Keratinocyte (primary cell): ENCODE measurements around the gene GABRE. TPM values are rescaled to one million over a fixed set of nuclear protein-coding genes. Genes with fewer than 3 reads are reported as not detected.

Experiments used
- DNase-seq: peaks from one replicate; pipeline ENCODE4 v3.0.0-alpha.2; 2011; ENCODE audit warnings: low read depth, missing footprints, low spot score
- FAIRE-seq: peaks from 2 replicates; lab custom pipeline; 2011; peaks lifted over from hg19 to GRCh38; lab: Jason Lieb, UNC
- H2AFZ ChIP-seq: 2 replicates; pipeline ENCODE4 v1.6.0; 2012; ENCODE audit warnings: low read length, control low read depth, inconsistent platforms; ENCODE audit not compliant: control insufficient read depth
- H3K27ac ChIP-seq: 2 replicates; pipeline ENCODE4 v1.5.1; 2011; ENCODE audit warnings: low read length; ENCODE audit not compliant: control insufficient read depth, insufficient read depth
- H3K27me3 ChIP-seq: 3 replicates; pipeline ENCODE4 v1.6.0; 2011; ENCODE audit warnings: low read length; ENCODE audit not compliant: control insufficient read depth, insufficient read depth; ENCODE audit errors: extremely low read depth
- H3K36me3 ChIP-seq, 2 experiments: 2 replicates in 1 of 2; 3 replicates in 1 of 2; pipeline ENCODE4 v1.5.1; 2011; ENCODE audit warnings: low read length in 2 of 2, mild to moderate bottlenecking in 1 of 2; ENCODE audit not compliant: control insufficient read depth in 2 of 2, insufficient read depth in 2 of 2; ENCODE audit errors: extremely low read depth in 1 of 2
- H3K4me1 ChIP-seq: 3 replicates; pipeline ENCODE4 v1.5.1; 2011; ENCODE audit warnings: low read length; ENCODE audit not compliant: control insufficient read depth, insufficient read depth; ENCODE audit errors: extremely low read depth
- H3K4me2 ChIP-seq: 3 replicates; pipeline ENCODE4 v1.6.0; 2011; ENCODE audit warnings: low read depth, low read length; ENCODE audit not compliant: control insufficient read depth, insufficient read depth; ENCODE audit errors: extremely low read depth
- H3K4me3 ChIP-seq, 3 experiments: fragments of 200-600 bp in 1 of 3; sonication (generic) in 1 of 3; 2 replicates in 2 of 3; 3 replicates in 1 of 3; pipeline ENCODE4 v1.5.1; 2011 to 2016; ENCODE audit warnings: low read length in 3 of 3, mild to moderate bottlenecking in 3 of 3, control low read depth in 2 of 3, inconsistent platforms in 1 of 3, low read depth in 1 of 3, mixed read lengths in 1 of 3, mixed run types in 1 of 3, moderate library complexity in 1 of 3; ENCODE audit not compliant: control insufficient read depth in 2 of 3, insufficient read depth in 2 of 3; ENCODE audit errors: extremely low read depth in 1 of 3
- H3K79me2 ChIP-seq: 2 replicates; pipeline ENCODE4 v1.6.0; 2012; ENCODE audit warnings: low read length; ENCODE audit not compliant: control insufficient read depth, insufficient read depth
- H3K9ac ChIP-seq: 3 replicates; pipeline ENCODE4 v1.6.0; 2011; ENCODE audit warnings: low read length; ENCODE audit not compliant: control insufficient read depth, insufficient read depth; ENCODE audit errors: extremely low read depth
- H3K9me1 ChIP-seq: 3 replicates; pipeline ENCODE4 v1.6.0; 2011; ENCODE audit warnings: low read length; ENCODE audit not compliant: control insufficient read depth, insufficient read depth; ENCODE audit errors: extremely low read depth
- H3K9me3 ChIP-seq: 2 replicates; pipeline ENCODE4 v1.5.1; 2012; ENCODE audit warnings: low read depth, low read length; ENCODE audit not compliant: control insufficient read depth
- H4K20me1 ChIP-seq: 3 replicates; pipeline ENCODE4 v1.6.0; 2011; ENCODE audit warnings: low read length; ENCODE audit not compliant: control insufficient read depth, insufficient read depth; ENCODE audit errors: extremely low read depth
- EZH2 ChIP-seq: IDR thresholded peaks from one replicate; pipeline ENCODE4 v1.6.1; 2012; ENCODE audit warnings: inconsistent platforms, mild to moderate bottlenecking, low read length, moderate library complexity
- dilution Hi-C: fragments of 300-500 bp; cut with MboI; formaldehyde crosslinking; loops from one replicate; pipeline ENCODE4 v1.7.0; 2020; ENCODE audit warnings: low sequenced_read_pairs; ENCODE audit not compliant: extremely low pct_ligation_motif_present
- polyA plus RNA-seq, 5 experiments: library from polyadenylated mRNA; depleted of rRNA in 3 of 5; stranded (reverse) in 3 of 5; stranded (forward) in 1 of 5; unstranded in 1 of 5; fragments of >200 nt; gene quantifications; 1 replicate in 1 of 5; 2 replicates in 3 of 5; 3 replicates in 1 of 5; pipeline versions ENCODE4 v1.2.1 to v1.2.3, GENCODE V29; 2011 to 2012; ENCODE audit warnings: missing spikeins in 2 of 5, low read depth in 1 of 5, low replicate concordance in 1 of 5
- TF ChIP-seq, protein P1 (sequence below), 3 experiments: IDR thresholded peaks in 1 of 3; conservative IDR thresholded peaks in 1 of 3; optimal IDR thresholded peaks in 1 of 3; 2 replicates in 2 of 3; 3 replicates in 1 of 3; pipeline versions ENCODE3 to v1.5.1; 2011; ENCODE audit warnings: low read length in 3 of 3, mild to moderate bottlenecking in 3 of 3, moderate library complexity in 2 of 3, control low read depth in 1 of 3, inconsistent platforms in 1 of 3; ENCODE audit not compliant: insufficient read depth in 2 of 3; ENCODE audit errors: extremely low read depth in 1 of 3

The GABRE gene
- polyA plus RNA-seq, 1 donor (not counting 4 experiments of a cell fraction or from before 2014, with no cell fraction given) = 34.1 TPM

DNA sequence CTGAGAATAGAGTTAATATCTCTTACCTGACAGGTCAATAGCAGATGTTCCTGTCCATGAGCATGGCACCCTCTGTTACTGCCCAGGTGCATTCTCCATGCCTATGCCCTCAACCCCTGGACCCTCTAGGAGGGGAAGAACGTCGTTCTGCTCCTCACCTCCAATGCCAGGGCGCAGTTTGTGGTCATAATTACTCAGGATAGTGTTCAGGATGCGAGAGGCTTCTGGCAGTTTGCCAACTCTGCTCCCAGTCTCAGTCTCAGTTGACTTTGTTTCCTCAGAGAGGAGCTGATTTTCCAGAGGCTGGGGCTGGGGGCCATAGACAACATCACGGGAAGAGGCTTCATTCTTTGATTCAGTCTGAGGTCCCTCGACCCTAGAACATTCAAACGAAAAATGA, 4.4 kb downstream of the GABRE start:
- H2AFZ ChIP-seq = no peak overlapping the region
- dilution Hi-C loops = no loop called here
- H4K20me1 ChIP-seq = no peaks in the 10 kb centered on the region
- no peaks in the 10 kb centered on the region for H3K9me3 ChIP-seq
- no peak overlapping the region for H3K4me3 ChIP-seq
- peaks cover 0 to 8% of the 10 kb centered on the region in 2 experiments for H3K36me3 ChIP-seq
- H3K4me2 ChIP-seq = no peak overlapping the region
- H3K79me2 ChIP-seq = peaks cover 16% of the 10 kb centered on the region
- DNase-seq (no peak), FAIRE-seq (no peak)
- H3K4me1 ChIP-seq = peaks cover 12% of the 10 kb centered on the region
- no peaks in the 10 kb centered on the region for H3K27me3 ChIP-seq
- H3K9ac ChIP-seq = no peak overlapping the region
- H3K9me1 ChIP-seq = no peaks in the 10 kb centered on the region
- no peak overlapping the region for H3K27ac ChIP-seq
- no peak for TF ChIP-seq EZH2
- TF ChIP-seq, protein P1, sequence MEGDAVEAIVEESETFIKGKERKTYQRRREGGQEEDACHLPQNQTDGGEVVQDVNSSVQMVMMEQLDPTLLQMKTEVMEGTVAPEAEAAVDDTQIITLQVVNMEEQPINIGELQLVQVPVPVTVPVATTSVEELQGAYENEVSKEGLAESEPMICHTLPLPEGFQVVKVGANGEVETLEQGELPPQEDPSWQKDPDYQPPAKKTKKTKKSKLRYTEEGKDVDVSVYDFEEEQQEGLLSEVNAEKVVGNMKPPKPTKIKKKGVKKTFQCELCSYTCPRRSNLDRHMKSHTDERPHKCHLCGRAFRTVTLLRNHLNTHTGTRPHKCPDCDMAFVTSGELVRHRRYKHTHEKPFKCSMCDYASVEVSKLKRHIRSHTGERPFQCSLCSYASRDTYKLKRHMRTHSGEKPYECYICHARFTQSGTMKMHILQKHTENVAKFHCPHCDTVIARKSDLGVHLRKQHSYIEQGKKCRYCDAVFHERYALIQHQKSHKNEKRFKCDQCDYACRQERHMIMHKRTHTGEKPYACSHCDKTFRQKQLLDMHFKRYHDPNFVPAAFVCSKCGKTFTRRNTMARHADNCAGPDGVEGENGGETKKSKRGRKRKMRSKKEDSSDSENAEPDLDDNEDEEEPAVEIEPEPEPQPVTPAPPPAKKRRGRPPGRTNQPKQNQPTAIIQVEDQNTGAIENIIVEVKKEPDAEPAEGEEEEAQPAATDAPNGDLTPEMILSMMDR (optimal IDR thresholded peaks at IDR 0.05 in 1 of 3, IDR thresholded peaks at IDR 0.05 in 1 of 3, conservative IDR thresholded peaks at IDR 0.05 in 1 of 3; ENCODE audit: extremely low read depth in 1 of 3, insufficient read depth in 2 of 3, low read length in 3 of 3) = no peak

DNA sequence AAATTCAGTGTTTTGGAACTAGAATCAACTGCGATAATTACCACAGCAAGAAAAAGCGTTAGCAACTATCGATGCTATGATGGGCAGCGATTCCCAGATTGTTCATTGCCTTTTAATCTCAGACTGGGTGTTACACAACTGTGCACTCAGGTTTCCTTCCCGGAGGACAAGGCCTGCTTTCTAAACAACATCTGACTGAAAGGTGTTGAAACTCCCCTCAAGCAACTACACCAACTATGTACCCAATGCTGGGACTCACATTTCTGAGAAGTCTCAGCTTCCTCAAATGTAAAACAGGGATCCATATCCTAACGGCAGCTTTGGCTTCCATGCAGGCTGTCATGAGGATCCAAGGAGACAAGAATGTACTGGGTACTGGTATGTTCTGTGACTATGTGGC, 8.2 kb downstream of the GABRE start:
- H3K9me1 ChIP-seq = no peaks in the 10 kb centered on the region
- H3K9me3 ChIP-seq = no peaks in the 10 kb centered on the region
- peaks cover 4% of the 10 kb centered on the region for H3K4me1 ChIP-seq
- H3K4me2 ChIP-seq = no peak overlapping the region
- TF ChIP-seq, protein P1 (optimal IDR thresholded peaks at IDR 0.05 in 1 of 3, IDR thresholded peaks at IDR 0.05 in 1 of 3, conservative IDR thresholded peaks at IDR 0.05 in 1 of 3; ENCODE audit: extremely low read depth in 1 of 3, insufficient read depth in 2 of 3, low read length in 3 of 3) = no peak
- TF ChIP-seq EZH2 = no peak
- peaks cover 0 to 8% of the 10 kb centered on the region in 2 experiments for H3K36me3 ChIP-seq
- H3K27ac ChIP-seq = no peak overlapping the region
- no peak overlapping the region for H2AFZ ChIP-seq
- no peak overlapping the region for H3K9ac ChIP-seq
- DNase-seq (no peak), FAIRE-seq (no peak)
- dilution Hi-C loops = no loop called here
- no peaks in the 10 kb centered on the region for H4K20me1 ChIP-seq
- H3K79me2 ChIP-seq = no peaks in the 10 kb centered on the region
- no peaks in the 10 kb centered on the region for H3K27me3 ChIP-seq
- H3K4me3 ChIP-seq = no peak overlapping the region
